Subcutaneous abdominal adipose tissue (tissue), 5 donors: Measurements from ENCODE around the gene MGMT.

Experiments used
- H3K27ac ChIP-seq: one replicate; pipeline ENCODE4 v1.7.0; 2013; ENCODE audit warnings: low read depth, mild to moderate bottlenecking, inconsistent platforms, low read length, moderate library complexity
- H3K27me3 ChIP-seq, 5 donors: one replicate each; pipeline ENCODE4 v1.7.0; 2013; ENCODE audit warnings: low read length in 5 of 5, inconsistent platforms in 1 of 5; ENCODE audit not compliant: control insufficient read depth in 5 of 5, insufficient read depth in 4 of 5
- H3K36me3 ChIP-seq, 5 donors: one replicate each; pipeline ENCODE4 v1.7.0; 2013; ENCODE audit warnings: low read length in 5 of 5; ENCODE audit not compliant: control insufficient read depth in 5 of 5, insufficient read depth in 5 of 5
- H3K4me1 ChIP-seq, 5 donors: one replicate each; pipeline ENCODE4 v1.7.0; 2013; ENCODE audit warnings: low read length in 5 of 5, mild to moderate bottlenecking in 3 of 5, moderate library complexity in 1 of 5; ENCODE audit not compliant: control insufficient read depth in 5 of 5, insufficient read depth in 5 of 5
- H3K4me3 ChIP-seq, 5 donors: one replicate each; pipeline ENCODE4 v1.7.0; 2013; ENCODE audit warnings: low read length in 5 of 5, low read depth in 1 of 5
- H3K9ac ChIP-seq, 5 donors: one replicate each; pipeline ENCODE4 v1.7.0; 2013; ENCODE audit warnings: low read length in 5 of 5, mild to moderate bottlenecking in 4 of 5, moderate library complexity in 3 of 5
- H3K9me3 ChIP-seq, 5 donors: one replicate each; pipeline ENCODE4 v1.7.0; 2013; ENCODE audit warnings: low read length in 5 of 5; ENCODE audit not compliant: control insufficient read depth in 5 of 5
- donor health status: healthy.
- donor health status: healthy.
- donor health status: healthy.
- donor health status: healthy.
- donor health status: healthy.

MGMT gene

DNA sequence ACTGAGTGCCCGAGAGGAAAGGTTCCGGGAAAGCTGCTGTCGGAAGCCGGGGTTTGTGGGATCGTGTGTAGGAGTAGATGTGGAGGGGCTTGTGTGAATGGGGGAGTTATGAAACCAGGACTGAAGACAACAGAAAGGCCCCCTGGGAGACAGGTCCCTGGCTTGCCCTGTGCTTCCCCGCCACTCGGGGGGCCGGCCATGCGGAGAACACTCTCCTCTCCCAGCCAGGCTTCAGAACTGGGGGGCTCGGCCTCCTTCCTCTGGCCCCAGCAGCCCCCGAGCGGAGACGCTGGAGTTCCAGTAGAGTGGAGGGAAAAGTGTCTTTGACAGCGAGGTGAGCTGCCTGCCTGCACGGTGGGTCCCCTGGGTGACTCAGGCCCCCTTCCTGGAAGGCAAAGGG, 185.0 kb downstream of the MGMT start:
- no peak overlapping the region for H3K4me3 ChIP-seq
- H3K36me3 ChIP-seq = peaks cover 0 to 7% (median 0%) of the 10 kb centered on the region in 5 donors
- no peaks in the 10 kb centered on the region for H3K27me3 ChIP-seq
- H3K4me1 ChIP-seq = no peaks in the 10 kb centered on the region
- no peak overlapping the region for H3K9ac ChIP-seq
- no peak overlapping the region for H3K27ac ChIP-seq
- H3K9me3 ChIP-seq = no peaks in the 10 kb centered on the region

DNA sequence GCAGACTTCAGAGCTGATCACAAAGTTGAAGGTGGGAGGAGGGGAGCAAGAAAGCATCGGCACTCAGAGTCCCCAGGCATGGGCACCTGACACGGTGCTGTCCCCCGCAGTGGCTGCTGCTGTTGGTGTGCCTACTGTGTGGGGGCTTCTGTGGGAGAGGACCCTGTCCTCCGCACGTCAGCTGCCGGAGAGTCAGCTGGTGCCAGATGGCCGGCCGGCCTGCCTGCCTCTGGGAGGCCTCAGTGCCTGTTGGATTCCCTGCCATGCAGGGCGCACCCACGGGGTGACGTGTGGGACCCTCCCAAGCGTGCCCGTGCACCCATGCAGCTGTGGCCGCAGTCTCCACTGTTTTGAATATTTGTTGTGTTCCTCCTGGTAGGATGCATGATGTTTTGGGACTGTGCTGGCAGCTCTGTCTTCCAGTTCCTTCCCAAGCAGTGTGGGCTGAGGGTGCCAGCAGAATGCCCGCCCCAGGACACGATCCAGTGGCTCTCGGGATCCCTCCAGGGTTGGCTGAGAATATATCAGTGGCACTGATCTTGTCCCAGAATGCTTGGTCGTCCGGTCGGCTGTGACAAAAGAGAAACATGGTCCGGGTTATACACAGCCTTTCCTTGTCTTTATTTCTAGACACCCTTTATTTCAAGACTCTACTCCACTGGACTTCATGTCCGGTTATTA, 185.6 kb downstream of the MGMT start:
- Histone ChIP-seq H3K36me3 (peaks cover 0 to 7% (median 0%) of the 10 kb centered on the region in 5 donors), H3K9me3 (no peaks in the 10 kb centered on the region), H3K9ac (no peak overlapping the region), H3K27ac (no peak overlapping the region), H3K27me3 (no peaks in the 10 kb centered on the region), H3K4me3 (no peak overlapping the region), H3K4me1 (no peaks in the 10 kb centered on the region)

- Histone ChIP-seq H3K9ac (no peak overlapping the region), H3K27me3 (no peaks in the 10 kb centered on the region), H3K27ac (no peak overlapping the region), H3K36me3 (peaks cover 0 to 7% (median 0%) of the 10 kb centered on the region in 5 donors), H3K4me3 (no peak overlapping the region), H3K9me3 (no peaks in the 10 kb centered on the region), H3K4me1 (no peaks in the 10 kb centered on the region)
Observed at GRCh38 chr10:129653428-129653827, 186.4 kb downstream of the MGMT start.

DNA sequence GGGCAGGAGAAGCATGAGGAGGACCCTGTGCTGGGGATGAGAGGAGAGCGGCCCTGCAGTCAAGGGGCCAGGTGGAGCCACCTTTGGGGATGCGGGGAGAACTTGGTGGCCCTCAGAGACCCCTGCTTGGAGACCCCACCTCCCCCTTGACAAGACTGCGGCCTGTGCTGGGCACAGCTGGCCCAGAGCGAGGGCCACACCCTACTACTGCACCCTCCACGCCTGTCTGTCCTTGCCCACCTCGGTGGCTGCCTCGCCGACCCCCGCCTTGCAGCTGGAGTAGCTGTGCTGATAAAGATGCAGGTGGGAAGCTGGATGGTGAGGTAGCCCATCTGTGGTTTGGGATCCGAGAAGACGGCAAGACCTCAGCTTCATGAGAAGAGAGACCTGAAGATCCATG, 186.8 kb downstream of the MGMT start:
- peaks cover 0 to 7% (median 0%) of the 10 kb centered on the region in 5 donors for H3K36me3 ChIP-seq
- no peak overlapping the region for H3K4me3 ChIP-seq
- no peaks in the 10 kb centered on the region for H3K9me3 ChIP-seq
- no peaks in the 10 kb centered on the region for H3K27me3 ChIP-seq
- no peak overlapping the region for H3K9ac ChIP-seq
- no peak overlapping the region for H3K27ac ChIP-seq
- H3K4me1 ChIP-seq = no peaks in the 10 kb centered on the region

- H3K4me3 ChIP-seq = no peak overlapping the region
Observed at GRCh38 chr10:129654461-129654860, 187.4 kb downstream of the MGMT start.

GRCh38 chr10:129655007-129655678, 188.1 kb downstream of the MGMT start:
- H3K9me3 ChIP-seq = no peaks in the 10 kb centered on the region

More at GRCh38 chr10:129654461-129654860, 187.4 kb downstream of the MGMT start:
- no peak overlapping the region for H3K27ac ChIP-seq
- H3K9ac ChIP-seq = no peak overlapping the region
- H3K4me1 ChIP-seq = peaks cover 0 to 3% (median 0%) of the 10 kb centered on the region in 5 donors
- no peaks in the 10 kb centered on the region for H3K9me3 ChIP-seq
- no peaks in the 10 kb centered on the region for H3K27me3 ChIP-seq
- peaks cover 0 to 7% (median 0%) of the 10 kb centered on the region in 5 donors for H3K36me3 ChIP-seq

DNA sequence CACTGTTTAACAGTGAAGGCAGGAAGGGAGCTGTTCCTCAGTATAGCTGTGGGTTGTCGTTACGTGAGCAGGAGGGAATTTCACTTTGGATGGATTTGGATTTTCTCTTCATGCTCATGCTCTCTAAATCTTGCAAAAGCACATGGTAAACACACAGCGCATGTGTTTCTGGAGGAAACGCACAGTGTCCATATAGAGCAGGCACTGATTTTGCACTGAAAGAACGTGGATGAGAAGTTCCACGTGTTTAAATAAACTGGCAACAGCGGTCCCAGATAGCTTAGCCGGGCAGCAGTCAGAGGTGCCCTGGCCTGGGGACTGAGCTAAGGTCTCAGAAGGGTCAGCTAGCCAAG, 188.6 kb downstream of the MGMT start:
- Histone ChIP-seq H3K4me3 (no peak overlapping the region), H3K27me3 (no peaks in the 10 kb centered on the region), H3K4me1 (peaks cover 0 to 13% (median 5%) of the 10 kb centered on the region in 5 donors), H3K27ac (no peak overlapping the region), H3K9ac (no peak overlapping the region), H3K9me3 (no peaks in the 10 kb centered on the region), H3K36me3 (peaks cover 0 to 4% (median 0%) of the 10 kb centered on the region in 5 donors)

More at GRCh38 chr10:129655007-129655678, 188.1 kb downstream of the MGMT start:
- peaks cover 0 to 7% (median 0%) of the 10 kb centered on the region in 5 donors for H3K36me3 ChIP-seq
- no peak overlapping the region for H3K4me3 ChIP-seq
- H3K27me3 ChIP-seq = no peaks in the 10 kb centered on the region
- no peak overlapping the region for H3K9ac ChIP-seq
- peaks cover 0 to 10% (median 1%) of the 10 kb centered on the region in 5 donors for H3K4me1 ChIP-seq
- no peak overlapping the region for H3K27ac ChIP-seq

DNA sequence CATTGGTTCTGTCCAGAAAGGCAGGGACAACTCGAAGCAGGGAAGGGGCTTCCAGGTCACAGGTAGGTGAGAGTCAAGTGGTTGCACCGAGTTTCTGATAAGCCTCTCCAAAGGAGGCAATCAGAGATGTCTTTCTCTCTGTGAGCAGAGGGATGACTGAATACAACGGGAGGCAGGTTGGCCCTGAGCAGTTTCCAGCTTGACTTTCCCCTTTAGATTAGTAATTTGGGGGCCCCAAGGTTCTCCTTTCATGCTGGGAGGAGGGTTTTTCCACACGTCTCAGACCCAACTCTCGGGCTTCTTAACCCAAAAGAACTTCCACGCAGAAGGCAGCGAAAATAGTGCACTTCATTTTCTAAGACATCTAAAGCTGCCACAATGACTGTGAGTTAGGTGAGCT, 189.6 kb downstream of the MGMT start:
- no peaks in the 10 kb centered on the region for H3K27me3 ChIP-seq
- H3K27ac ChIP-seq = no peak overlapping the region
- peaks cover 0 to 13% (median 5%) of the 10 kb centered on the region in 5 donors for H3K4me1 ChIP-seq
- no peaks in the 10 kb centered on the region for H3K9me3 ChIP-seq
- H3K4me3 ChIP-seq = no peak overlapping the region
- peaks cover 0 to 4% (median 0%) of the 10 kb centered on the region in 5 donors for H3K36me3 ChIP-seq
- no peak overlapping the region for H3K9ac ChIP-seq

DNA sequence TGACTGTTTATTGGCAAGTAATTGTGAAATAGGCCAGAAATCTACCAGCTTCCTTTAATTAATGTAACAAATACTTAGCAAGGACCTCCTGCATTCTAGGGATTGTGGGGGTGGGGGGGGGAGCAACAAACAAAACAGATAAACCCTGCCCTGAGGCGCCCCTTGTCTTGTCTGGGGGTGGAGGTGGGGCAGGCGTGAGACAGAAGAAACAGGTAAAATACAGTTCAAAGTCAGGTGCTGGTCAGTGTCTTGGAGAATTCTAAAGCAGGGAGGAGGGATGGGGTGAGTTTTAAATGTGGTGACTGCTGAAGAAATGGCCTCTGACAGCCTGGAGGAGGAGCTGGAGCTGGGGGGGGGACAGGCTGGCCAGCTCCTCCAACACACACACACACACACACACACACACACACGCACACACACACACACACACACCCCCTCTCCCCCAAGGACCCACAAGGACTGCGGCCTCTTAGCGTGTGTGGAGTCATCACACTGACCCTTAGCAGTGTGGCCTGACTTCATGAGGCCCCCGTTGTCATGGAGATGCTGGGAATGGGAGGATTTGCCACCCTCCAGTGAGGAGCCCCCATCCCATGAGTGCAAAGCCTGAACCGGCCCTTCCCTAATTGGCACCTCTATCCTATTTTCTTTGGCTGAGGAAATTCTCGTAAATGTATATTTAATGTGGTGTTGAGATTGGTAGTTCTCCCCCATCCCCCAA, 190.4 kb downstream of the MGMT start:
- no peak overlapping the region for H3K9ac ChIP-seq
- no peak overlapping the region for H3K27ac ChIP-seq
- H3K27me3 ChIP-seq = no peaks in the 10 kb centered on the region
- peaks cover 0 to 13% (median 5%) of the 10 kb centered on the region in 5 donors for H3K4me1 ChIP-seq
- no peak overlapping the region for H3K4me3 ChIP-seq
- peaks cover 0 to 4% (median 0%) of the 10 kb centered on the region in 5 donors for H3K36me3 ChIP-seq
- no peaks in the 10 kb centered on the region for H3K9me3 ChIP-seq
